Sigmoid colon (tissue), 4 donors: ENCODE results near the gene PLXND1.

Experiments
- CTCF ChIP-seq, 4 experiments: fragments of 450-650 bp in 3 of 4; fragments of 200-600 bp in 1 of 4; IDR thresholded peaks; one replicate each; pipeline ENCODE4 v1.5.1; 2016 to 2019; ENCODE audit warnings: antibody characterized with exemption in 4 of 4, mild to moderate bottlenecking in 3 of 4, moderate library complexity in 2 of 4
- POLR2A ChIP-seq, 2 donors: fragments of 450-650 bp; IDR thresholded peaks; one replicate each; pipeline ENCODE4 v1.6.1; 2016; ENCODE audit warnings: antibody characterized with exemption in 2 of 2, mild to moderate bottlenecking in 2 of 2, moderate library complexity in 2 of 2
- POLR2AphosphoS5 ChIP-seq, 4 donors: sonication (generic); formaldehyde crosslinking; IDR thresholded peaks; one replicate each; pipeline ENCODE4 v1.6.1; 2017; ENCODE audit warnings: antibody characterized with exemption in 4 of 4

GRCh38 chr3:129531699-129532098, 74.8 kb downstream of the PLXND1 start:
- TF ChIP-seq CTCF (IDR thresholded peaks at IDR 0.05) (no peak), POLR2AphosphoS5 (IDR thresholded peaks at IDR 0.05) (no peak), POLR2A (IDR thresholded peaks at IDR 0.05) (no peak)
